Stimulated activated CD4-positive, alpha-beta T cell treated with anti-CD3 and anti-CD28 coated beads, TNF-alpha, amount 100 ng/mL, for 4 hours (primary cell): ENCODE measurements around the gene ZGLP1.

ENCODE experiments used
- DNase-seq, 3 experiments: peaks; one replicate each; pipeline ENCODE4 v3.0.0-alpha.2; 2020; ENCODE audit warnings: low read depth in 3 of 3

The ZGLP1 gene

GRCh38 chr19:10278935-10279334, 30.7 kb downstream of the ZGLP1 start:
- DNase-seq: no peak

- no peak for DNase-seq
Measured at GRCh38 chr19:10277795-10278589, 31.6 kb downstream of the ZGLP1 start.

- DNase-seq: no peak
Measured at GRCh38 chr19:10274589-10274988, 35.0 kb downstream of the ZGLP1 start.

- DNase-seq: no peak
Measured at GRCh38 chr19:10271543-10272086, 38.0 kb downstream of the ZGLP1 start.

- peak in 2 of 3 experiments; percentile 59 to 71 for DNase-seq
Measured at GRCh38 chr19:10270616-10271394, 38.8 kb downstream of the ZGLP1 start, which contains the start of gene ICAM1. TSS of gene ICAM1 (plus strand) at chr19:10271120. CDS start at chr19:10271160, 40 bp downstream.

- DNase-seq: peak in 1 of 3 experiments; percentile 43
Measured at GRCh38 chr19:10270180-10270615, 39.4 kb downstream of the ZGLP1 start.

- DNase-seq: peak; percentile 79 to 82 (median 79)
Measured at GRCh38 chr19:10269333-10270179, 40.1 kb downstream of the ZGLP1 start.

GRCh38 chr19:10268071-10268470, 41.5 kb downstream of the ZGLP1 start:
- no peak for DNase-seq

- DNase-seq: no peak
Measured at GRCh38 chr19:10266706-10267105, 42.9 kb downstream of the ZGLP1 start.

- DNase-seq: no peak
Measured at GRCh38 chr19:10262771-10263170, 46.8 kb downstream of the ZGLP1 start.

GRCh38 chr19:10260141-10260584, 49.5 kb downstream of the ZGLP1 start:
- peak in 2 of 3 experiments; percentile 41 to 44 for DNase-seq

GRCh38 chr19:10259162-10259905, 50.3 kb downstream of the ZGLP1 start:
- peak; percentile 73 to 89 (median 84) for DNase-seq

GRCh38 chr19:10258080-10258710, 51.4 kb downstream of the ZGLP1 start:
- DNase-seq: no peak

GRCh38 chr19:10256970-10257615, 52.5 kb downstream of the ZGLP1 start:
- DNase-seq: no peak

GRCh38 chr19:10256551-10256950, 53.1 kb downstream of the ZGLP1 start:
- no peak for DNase-seq

GRCh38 chr19:10255358-10255757, 54.3 kb downstream of the ZGLP1 start:
- DNase-seq: no peak
